Endodermal cell (in vitro differentiated cells): ENCODE data around the gene ARID4B. TPM values are rescaled to one million over a fixed set of nuclear protein-coding genes. Genes with fewer than 3 reads are reported as not detected.

ENCODE experiments used
- DNase-seq: peaks from one replicate; pipeline ENCODE4 v3.0.0-alpha.2; 2017
- H3K27ac ChIP-seq: 2 replicates; pipeline ENCODE4 v1.5.1; 2013; ENCODE audit warnings: mild to moderate bottlenecking, low read depth, low read length, moderate library complexity
- H3K27me3 ChIP-seq: 2 replicates; pipeline ENCODE4 v1.6.1; 2013; ENCODE audit warnings: mild to moderate bottlenecking, low read length, moderate library complexity; ENCODE audit not compliant: insufficient read depth, control insufficient read depth, poor library complexity, severe bottlenecking
- H3K36me3 ChIP-seq: 2 replicates; pipeline ENCODE4 v1.7.0; 2013; ENCODE audit warnings: mild to moderate bottlenecking, low read length, moderate library complexity; ENCODE audit not compliant: control insufficient read depth, insufficient read depth
- H3K4me1 ChIP-seq: one replicate; pipeline ENCODE4 v1.7.0; 2013; ENCODE audit warnings: low read length; ENCODE audit not compliant: control insufficient read depth, insufficient read depth
- H3K4me3 ChIP-seq: 2 replicates; pipeline ENCODE4 v1.5.1; 2013; ENCODE audit warnings: mild to moderate bottlenecking, low read length, moderate library complexity
- H3K9ac ChIP-seq: 2 replicates; pipeline ENCODE4 v1.6.1; 2013; ENCODE audit warnings: mild to moderate bottlenecking, low read length, moderate library complexity; ENCODE audit not compliant: poor library complexity, severe bottlenecking; ENCODE audit errors: extremely low read depth
- H3K9me3 ChIP-seq: 2 replicates; pipeline ENCODE4 v1.6.1; 2013; ENCODE audit warnings: mild to moderate bottlenecking, low read length, moderate library complexity; ENCODE audit not compliant: control insufficient read depth
- H3K27ac Mint-ChIP-seq: 2 replicates; pipeline ENCODE4 v1.8.0; 2020; ENCODE audit warnings: mixed read lengths
- H3K27me3 Mint-ChIP-seq: 2 replicates; pipeline ENCODE4 v1.8.0; 2021; ENCODE audit warnings: mild to moderate bottlenecking, mixed read lengths; ENCODE audit not compliant: insufficient read depth
- H3K36me3 Mint-ChIP-seq: 2 replicates; pipeline ENCODE4 v1.8.0; 2020; ENCODE audit warnings: low read depth, mixed read lengths
- H3K4me1 Mint-ChIP-seq: 2 replicates; pipeline ENCODE4 v1.8.0; 2020; ENCODE audit warnings: mixed read lengths
- H3K4me3 Mint-ChIP-seq: 2 replicates; pipeline ENCODE4 v1.8.0; 2020; ENCODE audit warnings: mild to moderate bottlenecking, moderate library complexity, mixed read lengths
- H3K9me3 Mint-ChIP-seq: 2 replicates; pipeline ENCODE4 v1.8.0; 2020; ENCODE audit warnings: mild to moderate bottlenecking, mixed read lengths
- WGBS, 2 experiments: methylation state at CpG; one replicate each; pipeline versions ENCODE4 v1.1.5 to v1.1.7; 2013; ENCODE audit warnings: missing lambda C conversion rate in 2 of 2, mixed read lengths in 1 of 2; ENCODE audit not compliant: insufficient coverage in 1 of 2, insufficient read length in 1 of 2; 5-methylcytosine and 5-hydroxymethylcytosine counted together
- total RNA-seq, 2 donors: library from RNA; stranded (reverse); fragmentation: NEBNext Ultra II Directional in 1 of 2; extraction: Animal tissue kit (Norgen Biotek cat#: 25700) in 1 of 2; gene quantifications; 2 replicates in 1 of 2; 3 replicates in 1 of 2; pipeline ENCODE4 v1.2.1, GENCODE V29; 2021
- TF ChIP-seq, protein P1 (sequence below): fragments of 200-600 bp; sonication (generic); conservative IDR thresholded peaks from 2 replicates; pipeline ENCODE4 v1.5.0; 2021; ENCODE audit warnings: antibody characterized with exemption, mild to moderate bottlenecking

ARID4B gene
- total RNA-seq, 2 donors from 2014 or later: 40.6 to 43.1 TPM

DNA sequence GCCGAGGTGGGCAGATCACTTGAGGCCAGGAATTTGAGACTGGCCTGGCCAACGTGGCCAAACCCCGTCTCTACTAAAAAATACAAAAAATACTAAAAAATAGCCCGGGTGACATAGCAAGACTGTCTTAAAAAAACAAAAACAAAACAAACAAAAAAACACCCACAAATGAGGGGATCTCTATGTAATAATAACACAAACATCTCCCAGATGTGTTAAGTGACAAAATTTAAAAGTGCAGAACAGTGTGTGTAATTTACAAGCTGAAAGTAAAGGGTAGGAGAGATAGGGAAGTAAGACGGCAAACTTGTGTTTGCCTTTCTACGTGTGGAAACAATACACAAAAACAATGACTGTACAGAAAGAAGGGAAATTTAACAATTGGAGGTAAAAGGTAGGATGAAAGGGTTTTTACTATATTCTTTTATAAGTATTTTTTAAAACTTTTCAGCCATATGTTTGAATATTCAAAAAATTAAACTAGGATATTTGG lies 36.3 kb downstream of the ARID4B start:
- no peaks in the 10 kb centered on the region for H3K36me3 ChIP-seq
- 94 to 100% methylated on average over 2 to 6 of the region's 6 CpGs for WGBS, 2 experiments
- H3K27me3 ChIP-seq: no peaks in the 10 kb centered on the region
- peaks cover 14% of the 10 kb centered on the region for H3K4me1 ChIP-seq
- no peaks in the 10 kb centered on the region for H3K9me3 ChIP-seq
- peaks cover 20% of the 10 kb centered on the region for H3K4me1 Mint-ChIP-seq
- H3K9ac ChIP-seq: no peak overlapping the region
- no peak overlapping the region for H3K27ac ChIP-seq
- H3K27me3 Mint-ChIP-seq: no peaks in the 10 kb centered on the region
- TF ChIP-seq, protein P1, sequence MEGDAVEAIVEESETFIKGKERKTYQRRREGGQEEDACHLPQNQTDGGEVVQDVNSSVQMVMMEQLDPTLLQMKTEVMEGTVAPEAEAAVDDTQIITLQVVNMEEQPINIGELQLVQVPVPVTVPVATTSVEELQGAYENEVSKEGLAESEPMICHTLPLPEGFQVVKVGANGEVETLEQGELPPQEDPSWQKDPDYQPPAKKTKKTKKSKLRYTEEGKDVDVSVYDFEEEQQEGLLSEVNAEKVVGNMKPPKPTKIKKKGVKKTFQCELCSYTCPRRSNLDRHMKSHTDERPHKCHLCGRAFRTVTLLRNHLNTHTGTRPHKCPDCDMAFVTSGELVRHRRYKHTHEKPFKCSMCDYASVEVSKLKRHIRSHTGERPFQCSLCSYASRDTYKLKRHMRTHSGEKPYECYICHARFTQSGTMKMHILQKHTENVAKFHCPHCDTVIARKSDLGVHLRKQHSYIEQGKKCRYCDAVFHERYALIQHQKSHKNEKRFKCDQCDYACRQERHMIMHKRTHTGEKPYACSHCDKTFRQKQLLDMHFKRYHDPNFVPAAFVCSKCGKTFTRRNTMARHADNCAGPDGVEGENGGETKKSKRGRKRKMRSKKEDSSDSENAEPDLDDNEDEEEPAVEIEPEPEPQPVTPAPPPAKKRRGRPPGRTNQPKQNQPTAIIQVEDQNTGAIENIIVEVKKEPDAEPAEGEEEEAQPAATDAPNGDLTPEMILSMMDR: no peak
- H3K9me3 Mint-ChIP-seq: peaks cover 7% of the 10 kb centered on the region
- H3K4me3 ChIP-seq: no peak overlapping the region
- H3K27ac Mint-ChIP-seq: no peak overlapping the region
- H3K4me3 Mint-ChIP-seq: no peak overlapping the region
- no peak for DNase-seq
- peaks cover 4% of the 10 kb centered on the region for H3K36me3 Mint-ChIP-seq

DNA sequence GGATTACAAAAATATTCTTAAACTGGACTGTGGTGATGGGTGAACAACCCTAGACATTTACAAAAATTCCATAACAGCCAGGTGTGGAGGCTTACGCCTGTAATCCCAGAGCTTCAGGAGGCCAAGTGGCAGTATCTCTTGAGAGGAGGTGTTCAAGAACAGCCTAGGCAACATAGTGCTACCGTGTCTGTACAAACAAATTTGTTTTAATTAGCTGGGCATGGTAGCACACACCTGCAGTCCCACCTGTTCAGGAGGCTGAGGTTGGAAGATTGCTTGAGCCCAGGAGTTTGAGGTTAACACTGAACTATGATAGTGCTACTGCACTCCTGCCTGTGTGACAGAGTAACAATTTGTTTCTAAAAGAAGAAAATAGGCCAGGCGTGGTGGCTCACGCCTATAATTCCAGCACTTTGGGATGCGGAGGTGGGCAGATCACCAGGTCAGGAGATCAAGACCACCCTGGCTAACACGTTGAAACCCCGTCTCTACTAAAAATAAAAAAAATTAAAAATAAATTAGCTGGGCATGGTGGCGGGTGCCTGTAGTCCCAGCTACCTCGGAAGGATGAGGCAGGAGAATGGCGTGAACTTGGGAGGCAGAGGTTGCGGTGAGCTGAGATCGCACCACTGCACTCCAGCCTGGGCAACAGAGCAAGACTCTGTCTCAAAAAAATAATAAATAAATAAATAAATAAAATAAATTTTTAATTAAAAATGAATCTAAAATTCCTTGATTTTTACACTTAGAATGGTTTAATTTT lies 37.1 kb downstream of the ARID4B start:
- TF ChIP-seq, protein P1: no peak
- H3K4me3 Mint-ChIP-seq: no peak overlapping the region
- peaks cover 27% of the 10 kb centered on the region for H3K4me1 Mint-ChIP-seq
- WGBS, 2 experiments: 73 to 89% methylated on average over 2 to 12 of the region's 12 CpGs
- H3K9me3 ChIP-seq: no peaks in the 10 kb centered on the region
- no peak overlapping the region for H3K27ac Mint-ChIP-seq
- no peak overlapping the region for H3K4me3 ChIP-seq
- H3K27me3 Mint-ChIP-seq: no peaks in the 10 kb centered on the region
- H3K27me3 ChIP-seq: no peaks in the 10 kb centered on the region
- no peaks in the 10 kb centered on the region for H3K36me3 ChIP-seq
- H3K4me1 ChIP-seq: peaks cover 14% of the 10 kb centered on the region
- H3K9ac ChIP-seq: no peak overlapping the region
- peaks cover 3% of the 10 kb centered on the region for H3K36me3 Mint-ChIP-seq
- no peak overlapping the region for H3K27ac ChIP-seq
- no peak for DNase-seq
- peaks cover 3% of the 10 kb centered on the region for H3K9me3 Mint-ChIP-seq

DNA sequence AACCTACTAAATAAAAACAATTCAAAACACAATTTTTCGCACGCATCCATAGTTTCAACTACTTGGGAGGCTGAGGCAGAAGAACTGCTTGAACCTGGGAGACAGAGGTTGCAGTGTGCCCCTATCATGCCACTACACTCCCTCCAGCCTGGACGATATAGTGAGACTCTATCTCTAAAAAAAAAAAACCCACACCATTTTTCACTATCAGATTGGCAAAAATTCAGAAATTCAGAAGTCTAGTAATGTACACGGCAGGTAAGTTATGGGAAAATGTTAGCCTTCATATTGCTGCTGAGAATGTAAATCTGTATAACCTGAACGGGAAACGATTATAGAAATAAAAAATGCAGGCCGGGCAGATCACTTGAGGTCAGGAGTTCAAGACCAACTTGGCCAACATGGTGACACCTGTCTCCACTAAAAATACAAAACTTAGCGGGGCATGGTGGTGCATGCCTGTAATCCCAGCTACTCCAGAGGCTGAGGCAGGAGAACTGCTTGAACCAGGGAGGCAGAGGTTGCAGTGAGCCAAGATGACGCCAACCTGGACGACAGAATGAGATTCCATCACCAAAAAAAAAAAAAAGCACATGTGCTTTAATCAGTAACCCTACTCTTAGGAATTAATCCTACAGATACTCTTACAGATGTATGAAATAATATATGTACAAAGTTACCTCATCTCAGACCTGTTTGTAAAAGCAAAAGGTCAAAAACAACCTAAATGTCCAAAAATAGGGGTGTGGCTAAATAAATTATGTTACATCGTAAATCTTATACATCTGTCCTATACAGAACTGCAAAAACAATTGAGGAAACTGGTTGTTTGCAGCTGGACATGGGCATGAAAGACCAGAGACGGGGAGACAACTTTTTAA lies 37.9 kb downstream of the ARID4B start:
- Histone ChIP-seq H3K27me3 (no peaks in the 10 kb centered on the region), H3K4me3 (no peak overlapping the region), H3K9me3 (no peaks in the 10 kb centered on the region), H3K36me3 (no peaks in the 10 kb centered on the region), H3K4me1 (peaks cover 14% of the 10 kb centered on the region), H3K9ac (no peak overlapping the region), H3K27ac (no peak overlapping the region)
- Mint-ChIP-seq H3K4me1 (peaks cover 27% of the 10 kb centered on the region), H3K36me3 (peaks cover 6% of the 10 kb centered on the region), H3K27ac (no peak overlapping the region), H3K9me3 (no peaks in the 10 kb centered on the region), H3K27me3 (no peaks in the 10 kb centered on the region), H3K4me3 (no peak overlapping the region)
- TF ChIP-seq, protein P1: no peak
- 95 to 96% methylated on average over 10 to 12 of the region's 12 CpGs for WGBS, 2 experiments
- DNase-seq: no peak
